Panc1 (cell line): ENCODE results near the gene DNPEP.

ENCODE experiments used
- CTCF ChIP-seq: fragments of 450-650 bp; IDR thresholded peaks from 2 replicates; pipeline ENCODE4 v1.5.1; 2017; ENCODE audit warnings: mild to moderate bottlenecking
- POLR2AphosphoS5 ChIP-seq: IDR thresholded peaks from 2 replicates; pipeline ENCODE4 v1.6.1; 2012; ENCODE audit warnings: mild to moderate bottlenecking, low read depth, low read length, moderate library complexity
- REST ChIP-seq, 2 experiments: IDR thresholded peaks; 2 replicates each; pipeline ENCODE4 v1.6.1; 2011 to 2012; ENCODE audit warnings: low read depth in 2 of 2, control low read depth in 1 of 2, low read length in 1 of 2, mild to moderate bottlenecking in 1 of 2, moderate library complexity in 1 of 2; ENCODE audit not compliant: insufficient read depth in 1 of 2
- SIN3A ChIP-seq: IDR thresholded peaks from 2 replicates; pipeline ENCODE4 v1.6.1; 2012; ENCODE audit warnings: low read depth, mild to moderate bottlenecking, low read length, moderate library complexity, borderline replicate concordance; ENCODE audit not compliant: insufficient read depth
- TCF7L2 ChIP-seq: IDR thresholded peaks from 2 replicates; pipeline ENCODE4 v1.6.1; 2011; ENCODE audit warnings: mild to moderate bottlenecking, low read depth, low read length, inconsistent platforms

- TF ChIP-seq TCF7L2: no peak
- TF ChIP-seq CTCF: no peak
- no peak for TF ChIP-seq SIN3A
- no peak for TF ChIP-seq REST (IDR thresholded peaks at IDR 0.05; ENCODE audit: insufficient read depth in 1 of 2, low read depth in 2 of 2, low read length in 1 of 2)
- no peak for TF ChIP-seq POLR2AphosphoS5
Observed at GRCh38 chr2:219437141-219437540, 49.4 kb upstream of the DNPEP start.
